HCT116 (cell line): ENCODE measurements around the gene S100A12. TPM values are rescaled to one million over a fixed set of nuclear protein-coding genes. Genes with fewer than 3 reads are reported as not detected.

Experiments
- ATAC-seq: fragments of 200-7000 bp; cut with Tn5 transposase; 2 replicates; pipeline ENCODE4 v1.9.1; 2020; ENCODE audit warnings: mild to moderate bottlenecking, moderate library complexity
- BruUV-seq: library from RNA; stranded (reverse); fragments of 400-500 nt; replicated peaks from 2 replicates; lab custom pipeline; 2021; lab: Mats Ljungman, UMichigan
- CTCF ChIA-PET: fragments of 300-600 bp; sonication (Branson Sonifier 250); formaldehyde crosslinking; loops from one replicate; lab custom pipeline; 2021; ENCODE audit warnings: antibody characterized with exemption; lab: Charles Lee
- POLR2A ChIA-PET: fragments of 300-600, 350-600 bp; sonication (Branson Sonifier 250); formaldehyde crosslinking; loops from one replicate; lab custom pipeline; 2021; ENCODE audit warnings: antibody characterized with exemption; lab: Charles Lee
- RAD21 ChIA-PET, 2 experiments: fragments of 300-600 bp; sonication (Branson Sonifier 250); formaldehyde crosslinking; loops; one replicate each; lab custom pipeline; 2023; ENCODE audit warnings: low total read pairs in 2 of 2; ENCODE audit not compliant: uncharacterized antibody in 2 of 2, unreplicated experiment in 2 of 2, low non-redundant PET in 1 of 2; lab: Charles Lee
- DNase-seq: peaks from one replicate; pipeline ENCODE4 v3.0.0-alpha.2; 2010; ENCODE audit warnings: low read depth, low spot score
- H2AFZ ChIP-seq: fragments of 200-600 bp; shearing (Covaris generic), sonication (generic); 2 replicates; pipeline ENCODE4 v1.6.1; 2017; ENCODE audit warnings: low read depth, mixed run types, mixed read lengths, antibody characterized with exemption, low read length; ENCODE audit not compliant: poor library complexity, severe bottlenecking
- H3K27ac ChIP-seq: 2 replicates; pipeline ENCODE4 v1.5.1; 2012; ENCODE audit warnings: low read depth, low read length
- H3K27me3 ChIP-seq: fragments of 200-600 bp; sonication (generic); 2 replicates; pipeline ENCODE4 v1.6.1; 2016; ENCODE audit warnings: mixed run types, low read length, mixed read lengths; ENCODE audit not compliant: insufficient read depth
- H3K36me3 ChIP-seq, 2 experiments: fragments of 200-500 bp in 1 of 2; fragments of 200-600 bp in 1 of 2; sonication (Bioruptor generic) in 1 of 2; sonication (generic) in 1 of 2; 2 replicates each; pipeline versions ENCODE4 v1.5.1 to v1.6.1; 2014 to 2016; ENCODE audit warnings: low read length in 2 of 2, inconsistent platforms in 1 of 2, mixed read lengths in 1 of 2, mixed run types in 1 of 2; ENCODE audit not compliant: insufficient read depth in 2 of 2, control insufficient read depth in 1 of 2
- H3K4me1 ChIP-seq, 2 experiments: fragments of 200-600 bp in 1 of 2; sonication (generic) in 1 of 2; 2 replicates each; pipeline versions ENCODE4 v1.5.1 to v1.6.1; 2012 to 2017; ENCODE audit warnings: low read length in 2 of 2, inconsistent platforms in 1 of 2, mild to moderate bottlenecking in 1 of 2, mixed read lengths in 1 of 2, mixed run types in 1 of 2, moderate library complexity in 1 of 2; ENCODE audit not compliant: insufficient read depth in 2 of 2, control insufficient read depth in 1 of 2
- H3K4me2 ChIP-seq: fragments of 200-600 bp; sonication (generic); 2 replicates; pipeline ENCODE4 v1.6.1; 2017; ENCODE audit warnings: mixed run types, low read length, mixed read lengths
- H3K4me3 ChIP-seq, 2 experiments: fragments of 200-600 bp in 1 of 2; sonication (generic) in 1 of 2; replicated peaks in 1 of 2; 2 replicates each; pipeline ENCODE4 v1.5.1; 2011 to 2016; ENCODE audit warnings: low read length in 2 of 2, control low read depth in 1 of 2, low read depth in 1 of 2, mild to moderate bottlenecking in 1 of 2, mixed read lengths in 1 of 2, mixed run types in 1 of 2
- H3K79me2 ChIP-seq: fragments of 200-600 bp; sonication (generic); 2 replicates; pipeline ENCODE4 v1.6.1; 2017; ENCODE audit warnings: mild to moderate bottlenecking, mixed run types, low read length, moderate library complexity, mixed read lengths; ENCODE audit not compliant: insufficient read depth
- H3K9ac ChIP-seq: fragments of 200-600 bp; sonication (generic); 2 replicates; pipeline ENCODE4 v1.6.1; 2016; ENCODE audit warnings: low read length, mixed read lengths
- H3K9me2 ChIP-seq: fragments of 200-600 bp; sonication (generic), shearing (Covaris generic); 2 replicates; pipeline ENCODE4 v1.6.1; 2017; ENCODE audit warnings: mixed run types, mild to moderate bottlenecking, moderate library complexity; ENCODE audit not compliant: insufficient read depth
- H3K9me3 ChIP-seq, 2 experiments: fragments of 200-500 bp in 1 of 2; fragments of 200-600 bp in 1 of 2; sonication (Bioruptor generic) in 1 of 2; sonication (generic) in 1 of 2; 2 replicates each; pipeline ENCODE4 v1.6.1; 2014 to 2017; ENCODE audit warnings: low read length in 2 of 2, mixed read lengths in 2 of 2, inconsistent platforms in 1 of 2, low read depth in 1 of 2, mild to moderate bottlenecking in 1 of 2, mixed run types in 1 of 2, moderate library complexity in 1 of 2; ENCODE audit not compliant: control insufficient read depth in 1 of 2, insufficient read depth in 1 of 2
- H4K20me1 ChIP-seq: fragments of 200-600 bp; sonication (generic), shearing (Covaris generic); 2 replicates; pipeline ENCODE4 v1.6.1; 2017; ENCODE audit warnings: mixed run types, mild to moderate bottlenecking, moderate library complexity; ENCODE audit not compliant: insufficient read depth
- JUND ChIP-seq: IDR thresholded peaks from 2 replicates; pipeline ENCODE4 v1.6.1; 2012
- SP1 ChIP-seq: IDR thresholded peaks from 2 replicates; pipeline ENCODE4 v1.6.1; 2012; ENCODE audit warnings: low read depth
- ZBTB33 ChIP-seq: IDR thresholded peaks from 2 replicates; pipeline ENCODE4 v1.6.1; 2011; ENCODE audit warnings: mild to moderate bottlenecking, low read length, moderate library complexity; ENCODE audit not compliant: insufficient replicate concordance; ENCODE audit errors: extremely low read depth
- intact Hi-C: fragments of 100-400 bp; cut with micrococcal nuclease; formaldehyde crosslinking; loops from 2 replicates; pipeline ENCODE4 v1.10.0; 2022
- total RNA-seq: library from RNA; stranded (reverse); gene quantifications from one replicate; pipeline ENCODE4 v1.2.1, GENCODE V29; 2021; ENCODE audit not compliant: unreplicated experiment

S100A12 gene
- total RNA-seq, 1 experiment from 2014 or later = not detected

GRCh38 chr1:153379591-153379990 lies 4.2 kb upstream of the S100A12 start (continued):
- TF ChIP-seq JUND = no peak
- TF ChIP-seq ZBTB33 = no peak
- no peak for TF ChIP-seq SP1

DNA sequence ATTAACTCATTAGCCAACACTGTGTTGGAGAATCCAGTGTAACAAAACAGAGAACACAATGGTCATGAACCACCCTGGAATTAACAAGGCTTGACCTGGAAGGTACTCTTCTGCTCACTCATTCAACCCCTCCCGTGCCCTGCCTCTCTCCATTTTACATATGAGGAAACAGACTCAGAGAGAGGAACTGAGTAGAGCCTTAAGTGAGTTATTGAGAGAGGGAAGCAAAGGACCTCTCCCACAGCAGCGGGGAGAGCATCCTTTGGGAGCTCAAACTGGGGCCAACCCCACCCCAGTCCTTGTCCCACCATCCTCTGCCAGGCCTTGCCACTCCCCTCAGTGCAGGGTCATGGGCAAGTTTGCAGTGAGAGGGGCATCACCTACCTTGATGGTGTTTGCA lies 1.4 kb downstream of the S100A12 start:
- no peak overlapping the region for H3K4me2 ChIP-seq

More for the DNA sequence above, 1.4 kb downstream of the S100A12 start:
- H3K4me3 ChIP-seq = no peak overlapping the region
- RAD21 ChIA-PET = no interaction called here
- no peaks in the 10 kb centered on the region for H3K9me3 ChIP-seq
- H3K9me2 ChIP-seq = no peaks in the 10 kb centered on the region
- H4K20me1 ChIP-seq = no peaks in the 10 kb centered on the region
- no peak overlapping the region for H2AFZ ChIP-seq
- no peak overlapping the region for H3K9ac ChIP-seq
- intact Hi-C loops = no loop called here
- no TSS peak for BruUV-seq
- DNase-seq (no peak), ATAC-seq (no peak)
- H3K27me3 ChIP-seq = peaks cover 44% of the 10 kb centered on the region
- no peak overlapping the region for H3K27ac ChIP-seq
- no peaks in the 10 kb centered on the region for H3K36me3 ChIP-seq
- POLR2A ChIA-PET = no interaction called here
- H3K79me2 ChIP-seq = no peaks in the 10 kb centered on the region
- H3K4me1 ChIP-seq = no peaks in the 10 kb centered on the region
- no peak for TF ChIP-seq ZBTB33
- CTCF ChIA-PET = no interaction called here
